Peyer's patch (tissue), 4 donors: Measurements from ENCODE around the gene ABHD17A. TPM values are rescaled to one million over a fixed set of nuclear protein-coding genes. Genes with fewer than 3 reads are reported as not detected.
A peak's percentile ranks its signal among the peaks of the same experiment; 100 is the strongest.

ENCODE experiments used
- DNase-seq, 3 donors: peaks; one replicate each; pipeline ENCODE4 v3.0.0-alpha.2; 2017 to 2019
- H3K27ac ChIP-seq, 4 donors: fragments of 200-600 bp; sonication (generic); one replicate each; pipeline ENCODE4 v1.5.1; 2016 to 2019
- H3K27me3 ChIP-seq, 2 donors: fragments of 200-600 bp; sonication (generic); one replicate each; pipeline ENCODE4 v1.5.1; 2019
- H3K36me3 ChIP-seq, 3 donors: fragments of 200-600 bp; sonication (generic); one replicate each; pipeline ENCODE4 v1.5.1; 2016 to 2019
- H3K4me1 ChIP-seq, 4 donors: fragments of 200-600 bp; sonication (generic); one replicate each; pipeline ENCODE4 v1.5.1; 2016 to 2019
- H3K4me3 ChIP-seq, 4 donors: fragments of 200-600 bp; sonication (generic); 1 replicate in 3 of 4; 2 replicates in 1 of 4; pipeline ENCODE4 v1.5.1; 2016 to 2019; ENCODE audit warnings: mild to moderate bottlenecking in 1 of 4
- H3K9me3 ChIP-seq, 4 donors: fragments of 200-600 bp; sonication (generic); one replicate each; pipeline ENCODE4 v1.5.1; 2016 to 2019; ENCODE audit warnings: mild to moderate bottlenecking in 1 of 4
- POLR2A ChIP-seq, 2 donors: fragments of 450-650 bp; IDR thresholded peaks; one replicate each; pipeline ENCODE4 v1.5.1; 2017; ENCODE audit warnings: antibody characterized with exemption in 2 of 2, mild to moderate bottlenecking in 2 of 2, moderate library complexity in 2 of 2
- total RNA-seq, 4 donors: library from RNA; depleted of rRNA; stranded (reverse); fragments of >200 nt; gene quantifications; one replicate each; pipeline ENCODE4 v1.1.0, GENCODE V29; 2016
- TF ChIP-seq, protein P1 (sequence below), 6 experiments: fragments of 450-650 bp in 4 of 6; fragments of 200-600 bp in 2 of 6; sonication (generic) in 1 of 6; IDR thresholded peaks; one replicate each; pipeline ENCODE4 v1.5.1; 2017 to 2019; ENCODE audit warnings: antibody characterized with exemption in 6 of 6, mild to moderate bottlenecking in 3 of 6, moderate library complexity in 1 of 6

ABHD17A gene
- total RNA-seq, 4 donors from 2014 or later: 52.0 to 95.9 (median 68.4) TPM

GRCh38 chr19:1840541-1841115 is 44.7 kb downstream of the ABHD17A start:
- Histone ChIP-seq H3K4me3 (no peak overlapping the region), H3K9me3 (no peaks in the 10 kb centered on the region), H3K27me3 (no peaks in the 10 kb centered on the region), H3K36me3 (no peaks in the 10 kb centered on the region), H3K27ac (peak overlapping the region in 2 of 4 donors; percentile 52 to 57), H3K4me1 (peaks cover 4 to 82% (median 20%) of the 10 kb centered on the region in 4 donors)
- DNase-seq: no peak
- TF ChIP-seq POLR2A (IDR thresholded peaks at IDR 0.05): no peak
- TF ChIP-seq, protein P1, sequence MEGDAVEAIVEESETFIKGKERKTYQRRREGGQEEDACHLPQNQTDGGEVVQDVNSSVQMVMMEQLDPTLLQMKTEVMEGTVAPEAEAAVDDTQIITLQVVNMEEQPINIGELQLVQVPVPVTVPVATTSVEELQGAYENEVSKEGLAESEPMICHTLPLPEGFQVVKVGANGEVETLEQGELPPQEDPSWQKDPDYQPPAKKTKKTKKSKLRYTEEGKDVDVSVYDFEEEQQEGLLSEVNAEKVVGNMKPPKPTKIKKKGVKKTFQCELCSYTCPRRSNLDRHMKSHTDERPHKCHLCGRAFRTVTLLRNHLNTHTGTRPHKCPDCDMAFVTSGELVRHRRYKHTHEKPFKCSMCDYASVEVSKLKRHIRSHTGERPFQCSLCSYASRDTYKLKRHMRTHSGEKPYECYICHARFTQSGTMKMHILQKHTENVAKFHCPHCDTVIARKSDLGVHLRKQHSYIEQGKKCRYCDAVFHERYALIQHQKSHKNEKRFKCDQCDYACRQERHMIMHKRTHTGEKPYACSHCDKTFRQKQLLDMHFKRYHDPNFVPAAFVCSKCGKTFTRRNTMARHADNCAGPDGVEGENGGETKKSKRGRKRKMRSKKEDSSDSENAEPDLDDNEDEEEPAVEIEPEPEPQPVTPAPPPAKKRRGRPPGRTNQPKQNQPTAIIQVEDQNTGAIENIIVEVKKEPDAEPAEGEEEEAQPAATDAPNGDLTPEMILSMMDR (IDR thresholded peaks at IDR 0.05): no peak

- Histone ChIP-seq H3K27me3 (no peaks in the 10 kb centered on the region), H3K4me1 (peaks cover 4 to 75% (median 18%) of the 10 kb centered on the region in 4 donors), H3K9me3 (no peaks in the 10 kb centered on the region), H3K27ac (peak overlapping the region in 2 of 4 donors; percentile 52 to 57), H3K36me3 (no peaks in the 10 kb centered on the region), H3K4me3 (no peak overlapping the region)
- TF ChIP-seq POLR2A (IDR thresholded peaks at IDR 0.05): peak in 1 of 2 donors; percentile 16
- TF ChIP-seq, protein P1 (IDR thresholded peaks at IDR 0.05): no peak
- peak in 2 of 3 donors; percentile 65 to 78 for DNase-seq
Observed at GRCh38 chr19:1839658-1840540, 45.4 kb downstream of the ABHD17A start.

- Histone ChIP-seq H3K9me3 (no peaks in the 10 kb centered on the region), H3K36me3 (no peaks in the 10 kb centered on the region), H3K27ac (peak overlapping the region in 3 of 4 donors; percentile 41 to 81 (median 79)), H3K4me1 (peaks cover 4 to 52% (median 9%) of the 10 kb centered on the region in 4 donors), H3K4me3 (peak overlapping the region in 1 of 4 donors; percentile 38), H3K27me3 (no peaks in the 10 kb centered on the region)
- TF ChIP-seq, protein P1 (IDR thresholded peaks at IDR 0.05): peak; percentile 45 to 92 (median 86)
- TF ChIP-seq POLR2A (IDR thresholded peaks at IDR 0.05): no peak
- peak in 2 of 3 donors; percentile 63 to 81 for DNase-seq
Observed at GRCh38 chr19:1837625-1838105, 47.6 kb downstream of the ABHD17A start.

GRCh38 chr19:1837222-1837565 is 48.1 kb downstream of the ABHD17A start:
- TF ChIP-seq, protein P1 (IDR thresholded peaks at IDR 0.05): no peak
- TF ChIP-seq POLR2A (IDR thresholded peaks at IDR 0.05): no peak
- H3K27ac ChIP-seq: peak overlapping the region in 1 of 4 donors; percentile 81
- no peaks in the 10 kb centered on the region for H3K27me3 ChIP-seq
- H3K9me3 ChIP-seq: no peaks in the 10 kb centered on the region
- peaks cover 4 to 48% (median 6%) of the 10 kb centered on the region in 4 donors for H3K4me1 ChIP-seq
- no peaks in the 10 kb centered on the region for H3K36me3 ChIP-seq
- DNase-seq: no peak
- no peak overlapping the region for H3K4me3 ChIP-seq

- Histone ChIP-seq H3K27me3 (no peaks in the 10 kb centered on the region), H3K27ac (no peak overlapping the region), H3K36me3 (no peaks in the 10 kb centered on the region), H3K4me3 (no peak overlapping the region), H3K9me3 (no peaks in the 10 kb centered on the region), H3K4me1 (peaks cover 4 to 46% (median 6%) of the 10 kb centered on the region in 4 donors)
- no peak for DNase-seq
- no peak for TF ChIP-seq POLR2A (IDR thresholded peaks at IDR 0.05)
- TF ChIP-seq, protein P1 (IDR thresholded peaks at IDR 0.05): no peak
Observed at GRCh38 chr19:1836458-1837221, 48.7 kb downstream of the ABHD17A start.
